IPS-18c (cell line): ENCODE data around the gene NKAIN1.
"Not testable (repeated sequence)": the region's sequence is repeated elsewhere in the genome, so short reads cannot be mapped to it uniquely, and the experiment has no call there.

Experiments used
- H3K4me3 ChIP-seq: 2 replicates; pipeline ENCODE4 v1.7.0; 2013; ENCODE audit warnings: low read depth, mild to moderate bottlenecking, low read length, moderate library complexity; ENCODE audit not compliant: insufficient read depth
- H3K9me3 ChIP-seq: one replicate; pipeline ENCODE4 v1.6.1; 2013; ENCODE audit warnings: mild to moderate bottlenecking, low read length, moderate library complexity; ENCODE audit not compliant: control insufficient read depth, insufficient read depth

Gene NKAIN1

DNA sequence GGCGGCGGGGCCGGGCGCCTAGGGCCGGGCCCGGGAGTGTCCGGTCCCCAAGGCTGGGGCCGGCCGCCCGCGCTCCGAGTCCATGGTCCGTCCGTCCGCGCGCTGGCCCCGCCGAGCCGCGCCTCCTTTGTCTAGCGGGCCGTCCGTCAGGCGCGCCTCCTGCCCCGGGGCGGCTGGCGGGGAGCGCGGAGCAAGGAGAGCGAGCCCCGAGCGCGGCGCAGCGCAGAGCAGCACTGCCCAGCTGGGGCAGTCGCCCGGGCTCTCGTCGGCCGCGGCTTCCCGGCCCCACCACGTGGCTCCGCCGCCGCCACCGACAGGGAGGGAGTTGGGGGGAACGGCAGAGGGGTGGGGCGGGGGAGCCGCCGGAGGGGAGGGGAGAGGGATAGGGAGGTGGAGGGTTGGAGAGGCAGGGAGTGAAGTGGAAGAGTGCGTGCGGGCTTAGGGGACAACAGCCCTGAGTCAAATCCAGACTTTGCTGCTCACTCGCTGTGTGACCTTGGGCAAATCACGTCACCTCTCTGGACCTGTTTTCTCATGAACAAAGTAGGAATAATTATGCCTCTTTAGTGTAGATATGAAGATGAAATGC is at the start of gene NKAIN1:
Gene NKAIN1, minus strand, starts transcription at position 235 of the 589 bp plus-strand sequence. CDS start 340 bp downstream, outside the sequence.
- H3K4me3 ChIP-seq = peak within 1 kb of the TSS; percentile 74
- no peaks in the 10 kb centered on the region for H3K9me3 ChIP-seq

DNA sequence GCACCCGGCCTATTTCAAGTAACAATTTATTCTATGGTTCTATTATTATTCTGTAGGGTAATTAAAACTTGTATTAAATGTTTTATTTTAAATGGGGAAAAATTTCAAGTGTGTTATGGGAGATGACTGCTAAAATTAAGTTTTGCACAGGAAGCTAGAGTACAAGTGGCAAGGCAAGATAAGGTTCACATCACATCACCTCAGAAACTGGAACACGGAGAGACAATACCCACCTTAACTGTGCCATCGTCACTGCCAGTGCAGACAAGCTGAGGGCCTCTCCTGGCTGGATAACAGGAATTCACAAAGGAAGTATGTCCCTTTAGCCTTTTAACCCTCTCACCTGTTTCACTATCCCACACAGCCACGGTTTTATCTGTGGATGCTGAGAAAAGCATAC is 49.3 kb upstream of the NKAIN1 start:
- Histone ChIP-seq H3K4me3 (no peak overlapping the region), H3K9me3 (peaks cover 2% of the 10 kb centered on the region)

DNA sequence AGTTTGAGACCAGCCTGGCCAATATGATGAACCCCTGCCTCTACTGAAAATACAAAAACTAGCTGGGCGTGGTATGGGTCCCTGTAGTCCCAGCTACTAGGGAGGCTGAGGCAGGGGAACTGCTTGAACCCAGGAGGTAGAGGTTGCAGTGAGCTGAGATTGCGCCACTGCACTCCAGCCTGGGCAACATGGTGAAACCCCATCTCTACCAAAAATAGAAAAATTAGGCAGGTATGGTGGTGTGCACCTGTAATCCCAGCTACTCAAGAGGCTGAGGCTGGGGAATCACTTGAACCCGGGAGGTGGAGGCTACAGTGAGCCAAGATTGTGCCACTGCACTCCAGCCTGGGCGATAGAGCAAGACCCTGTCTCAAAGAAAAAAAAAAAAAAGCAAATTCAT is 48.1 kb upstream of the NKAIN1 start:
- not testable (repeated sequence) for H3K4me3 ChIP-seq, H3K9me3 ChIP-seq

DNA sequence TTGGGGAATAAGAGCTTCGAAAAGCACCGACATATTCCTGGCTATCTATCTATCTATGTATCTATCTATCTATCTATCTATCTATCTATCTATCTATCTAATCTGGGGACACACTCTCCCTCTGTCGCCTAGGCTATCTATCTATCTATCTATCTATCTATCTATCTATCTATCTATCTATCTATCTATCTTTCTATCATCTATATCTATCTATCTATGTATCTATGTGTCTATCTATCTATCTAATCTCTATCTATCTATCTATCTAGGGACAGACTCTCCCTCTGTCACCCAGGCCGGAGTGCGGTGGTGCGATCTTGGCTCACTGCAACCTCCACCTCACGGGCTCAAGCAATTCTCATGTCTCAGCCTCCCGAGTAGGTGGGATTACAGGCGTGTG is 42.7 kb upstream of the NKAIN1 start:
- not testable (repeated sequence) for H3K9me3 ChIP-seq, H3K4me3 ChIP-seq

DNA sequence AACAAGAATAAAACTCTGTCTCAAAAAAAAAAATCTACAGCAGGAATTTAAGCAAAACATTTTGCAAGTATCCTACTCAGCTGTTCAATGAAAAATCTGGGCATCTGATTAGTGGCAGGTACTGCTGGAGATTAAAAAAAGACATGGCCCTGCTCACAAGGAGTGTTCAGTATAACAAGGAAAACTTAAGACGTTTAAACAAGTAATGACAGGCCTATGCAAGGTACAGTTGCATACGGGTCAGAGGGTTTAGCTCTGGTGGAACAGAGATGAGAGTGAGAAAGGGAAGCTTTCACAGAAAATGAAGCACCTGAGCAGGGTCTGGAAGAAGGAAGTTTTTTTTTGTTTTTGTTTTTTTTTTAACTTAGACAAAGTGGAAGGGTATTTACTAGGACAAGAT is 33.9 kb upstream of the NKAIN1 start:
- H3K4me3 ChIP-seq = no peak overlapping the region
- no peaks in the 10 kb centered on the region for H3K9me3 ChIP-seq

- no peak overlapping the region for H3K4me3 ChIP-seq
These were observed 32.7 kb upstream of the NKAIN1 start for GRCh38 chr1:31272369-31272768.

DNA sequence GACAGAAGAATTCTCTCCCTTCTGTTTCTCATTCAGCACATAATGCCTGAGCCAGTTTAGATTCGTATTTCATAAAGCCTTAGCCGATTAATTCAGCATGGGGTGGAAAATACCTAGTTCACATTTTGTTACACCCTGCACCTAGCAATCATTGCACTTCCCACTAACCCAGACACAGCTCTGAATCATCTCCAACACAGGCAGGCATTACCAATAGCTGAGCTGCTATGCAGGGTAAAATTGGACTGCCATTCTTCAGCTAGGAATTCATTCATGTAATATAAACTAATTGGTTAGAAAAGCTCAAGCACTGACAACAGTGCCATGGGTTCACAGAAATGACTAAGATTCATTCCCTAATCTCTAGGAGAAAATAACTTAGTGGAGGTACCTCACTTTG is 26.9 kb upstream of the NKAIN1 start:
- no peak overlapping the region for H3K4me3 ChIP-seq
- no peaks in the 10 kb centered on the region for H3K9me3 ChIP-seq

More at GRCh38 chr1:31272369-31272768, 32.7 kb upstream of the NKAIN1 start:
- no peaks in the 10 kb centered on the region for H3K9me3 ChIP-seq

- Histone ChIP-seq H3K9me3 (no peaks in the 10 kb centered on the region), H3K4me3 (no peak overlapping the region)
These were observed 25.2 kb upstream of the NKAIN1 start for GRCh38 chr1:31264790-31265386.

GRCh38 chr1:31263408-31263807 is 23.7 kb upstream of the NKAIN1 start:
- H3K9me3 ChIP-seq = no peaks in the 10 kb centered on the region
- no peak overlapping the region for H3K4me3 ChIP-seq

DNA sequence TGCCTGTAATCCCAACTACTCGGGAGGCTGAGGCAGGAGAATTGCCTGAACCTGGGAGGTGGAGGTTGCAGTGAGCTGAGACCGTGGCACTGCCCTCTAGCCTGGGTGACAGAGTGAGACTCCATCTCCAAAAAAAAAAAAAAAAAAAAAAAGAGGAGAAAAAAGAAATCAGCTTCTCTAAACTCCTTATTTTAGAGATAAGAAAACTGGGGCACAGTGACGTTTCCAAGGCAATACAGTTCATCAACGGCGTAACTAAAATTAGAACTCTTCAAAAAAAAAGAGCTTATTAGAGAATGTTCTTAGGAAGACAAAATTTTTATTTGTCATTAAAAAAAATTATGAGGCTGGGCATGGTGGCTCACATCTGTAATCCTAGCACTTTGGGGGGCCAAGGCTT is 22.7 kb upstream of the NKAIN1 start:
- not testable (repeated sequence) for H3K4me3 ChIP-seq, H3K9me3 ChIP-seq

GRCh38 chr1:31261916-31262315 is 22.2 kb upstream of the NKAIN1 start:
- H3K9me3 ChIP-seq = no peaks in the 10 kb centered on the region
- no peak overlapping the region for H3K4me3 ChIP-seq

DNA sequence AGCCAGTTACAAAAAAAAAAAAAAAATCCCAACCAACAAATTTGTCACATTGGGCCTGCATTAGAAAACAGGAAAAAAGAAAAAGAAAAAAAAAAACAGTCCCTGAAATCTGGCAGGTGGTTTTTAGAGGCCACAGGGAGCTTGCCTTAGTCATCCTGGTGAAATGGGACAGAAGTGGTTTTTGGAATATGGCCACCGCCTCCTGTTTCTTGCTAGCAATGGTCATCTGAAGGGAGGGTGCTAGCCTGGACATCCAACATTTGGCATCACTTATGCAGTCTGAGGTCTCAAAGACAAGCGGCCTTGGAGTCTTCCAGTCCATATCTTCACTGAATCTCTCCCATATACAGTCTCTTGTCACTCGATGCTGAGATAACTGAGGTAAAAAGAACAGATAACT is 20.1 kb upstream of the NKAIN1 start:
- Histone ChIP-seq H3K9me3 (no peaks in the 10 kb centered on the region), H3K4me3 (no peak overlapping the region)

DNA sequence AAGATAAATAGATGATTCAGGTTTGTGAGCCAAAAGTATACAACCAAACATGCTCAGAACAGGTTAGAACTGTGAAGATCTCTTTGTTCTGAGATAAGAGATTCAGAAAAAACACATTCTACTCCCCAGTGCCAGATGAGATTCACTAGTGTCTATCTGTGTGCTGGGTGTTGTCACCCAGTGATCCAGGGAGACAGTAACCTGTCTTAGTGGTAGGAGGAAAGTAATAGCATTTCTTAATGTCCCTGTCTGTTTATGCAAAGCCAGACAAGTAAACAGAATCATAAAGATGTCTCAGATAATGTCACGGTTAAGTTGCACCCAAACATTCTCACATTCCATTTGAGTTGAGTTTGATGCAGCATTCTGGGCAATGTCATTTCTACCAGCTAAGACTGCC is 18.9 kb upstream of the NKAIN1 start:
- no peak overlapping the region for H3K4me3 ChIP-seq
- no peaks in the 10 kb centered on the region for H3K9me3 ChIP-seq

DNA sequence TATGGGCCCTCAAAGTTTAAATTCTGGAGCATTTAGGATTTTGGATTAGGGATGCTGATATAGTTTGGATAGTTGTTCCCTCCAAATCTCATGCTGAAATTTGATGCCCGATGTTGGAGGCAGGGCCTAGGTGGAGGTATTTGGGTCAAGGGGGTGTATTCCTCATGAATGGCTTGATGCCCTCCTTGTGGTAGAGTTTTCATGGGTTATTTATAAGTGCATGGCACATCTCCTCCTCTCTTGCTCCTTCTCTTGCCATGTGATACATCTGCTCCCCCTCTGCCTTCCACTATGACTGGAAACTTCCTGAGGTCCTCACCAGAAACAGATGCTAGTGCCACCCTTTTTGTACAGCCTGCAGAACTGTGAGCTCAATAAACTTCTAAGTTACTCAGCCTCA is 17.5 kb upstream of the NKAIN1 start:
- Histone ChIP-seq H3K4me3 (no peak overlapping the region), H3K9me3 (no peaks in the 10 kb centered on the region)

- Histone ChIP-seq H3K9me3 (no peaks in the 10 kb centered on the region), H3K4me3 (no peak overlapping the region)
These were observed 10.2 kb upstream of the NKAIN1 start for GRCh38 chr1:31249854-31250253.

- no peak overlapping the region for H3K4me3 ChIP-seq
These were observed 8.6 kb upstream of the NKAIN1 start for GRCh38 chr1:31248276-31248675.

GRCh38 chr1:31244326-31244725 is 4.6 kb upstream of the NKAIN1 start:
- Histone ChIP-seq H3K4me3 (no peak overlapping the region), H3K9me3 (no peaks in the 10 kb centered on the region)

More at GRCh38 chr1:31248276-31248675, 8.6 kb upstream of the NKAIN1 start:
- no peaks in the 10 kb centered on the region for H3K9me3 ChIP-seq

GRCh38 chr1:31243501-31244286 is 4.0 kb upstream of the NKAIN1 start:
- Histone ChIP-seq H3K4me3 (no peak overlapping the region), H3K9me3 (no peaks in the 10 kb centered on the region)
